RWPE1 (cell line): ENCODE results near the gene CERS6.

Source experiments
- CTCF ChIA-PET: fragments of 350-600 bp; sonication (Branson Sonifier 250); formaldehyde crosslinking; extraction: SDS; loops from one replicate; lab custom pipeline; 2021; lab: Yijun Ruan, JAX
- POLR2A ChIA-PET: fragments of 400-600 bp; formaldehyde crosslinking; extraction: SDS; loops from one replicate; lab custom pipeline; 2020; ENCODE audit warnings: antibody characterized with exemption; ENCODE audit not compliant: low non-redundant PET; lab: Yijun Ruan, JAX
- DNase-seq: peaks from one replicate; pipeline ENCODE4 v3.0.0; 2012; ENCODE audit warnings: low spot score
- H3K27ac ChIP-seq: fragments of 450-650 bp; 2 replicates; pipeline ENCODE4 v1.5.1; 2017
- CTCF ChIP-seq: fragments of 450-650 bp; conservative IDR thresholded peaks from 2 replicates; pipeline ENCODE4 v1.5.1; 2017; ENCODE audit warnings: low read depth, mild to moderate bottlenecking

CERS6 gene

GRCh38 chr2:168432100-168432499, 24.0 kb upstream of the CERS6 start:
- ChIA-PET CTCF (no interaction called here), POLR2A (no interaction called here)
- no peak for DNase-seq
- no peak for TF ChIP-seq CTCF
- no peak overlapping the region for H3K27ac ChIP-seq

GRCh38 chr2:168432565-168433186, 23.4 kb upstream of the CERS6 start:
- ChIA-PET CTCF (interaction anchor here (0.6 kb wide), 1 partner anchor 82 kb away, joined by 5 read pairs; no protein-coding TSS in a partner anchor), POLR2A (no interaction called here)
- DNase-seq, result no peak
- TF ChIP-seq CTCF, result no peak
- no peak overlapping the region for H3K27ac ChIP-seq

- no peak for TF ChIP-seq CTCF
- H3K27ac ChIP-seq, result no peak overlapping the region
- ChIA-PET POLR2A (no interaction called here), CTCF (no interaction called here)
- DNase-seq, result no peak
Measured at GRCh38 chr2:168433527-168433926, 22.5 kb upstream of the CERS6 start.

GRCh38 chr2:168434146-168434545, 21.9 kb upstream of the CERS6 start:
- CTCF ChIA-PET, result interaction anchor here (0.7 kb wide), 1 partner anchor 41 kb away, joined by 3 read pairs; no protein-coding TSS in a partner anchor
- H3K27ac ChIP-seq, result no peak overlapping the region
- no peak for DNase-seq
- no peak for TF ChIP-seq CTCF
- POLR2A ChIA-PET, result interaction anchor here (0.6 kb wide), 1 partner anchor 188 kb away, joined by 3 read pairs; no protein-coding TSS in a partner anchor

GRCh38 chr2:168436840-168437239, 19.2 kb upstream of the CERS6 start:
- no peak for TF ChIP-seq CTCF
- POLR2A ChIA-PET, result no interaction called here
- no peak for DNase-seq
- H3K27ac ChIP-seq, result no peak overlapping the region
- CTCF ChIA-PET, result no interaction called here

- no peak for DNase-seq
- no peak for TF ChIP-seq CTCF
- POLR2A ChIA-PET, result no interaction called here
- CTCF ChIA-PET, result no interaction called here
- H3K27ac ChIP-seq, result no peak overlapping the region
Measured at GRCh38 chr2:168438553-168438952, 17.5 kb upstream of the CERS6 start.
